HG03520 (cell line): ENCODE data around the gene ZSCAN10.
"Not testable (repeated sequence)": the region's sequence is repeated elsewhere in the genome, so short reads cannot be mapped to it uniquely, and the experiment has no call there.

Experiments used
- ATAC-seq: cut with Tn5 transposase; IDR thresholded peaks from one replicate; pipeline ENCODE4 v1.9.1; 2021; ENCODE audit warnings: mild to moderate bottlenecking, moderate library complexity; ENCODE audit not compliant: unreplicated experiment

The ZSCAN10 gene

GRCh38 chr16:3098459-3099394, at the start of gene ZSCAN10:
Gene ZSCAN10, minus strand, starts transcription at chr16:3099294. Its CDS starts 6,357 bp downstream, at chr16:3092937.
- no peak for ATAC-seq

GRCh38 chr16:3148256-3149192, 49.4 kb upstream of the ZSCAN10 start:
- ATAC-seq: no peak

GRCh38 chr16:3147757-3148104, 48.6 kb upstream of the ZSCAN10 start:
- ATAC-seq: no peak

- ATAC-seq: no peak
Measured at GRCh38 chr16:3147046-3147756, 48.1 kb upstream of the ZSCAN10 start.

GRCh38 chr16:3145660-3146059, 46.6 kb upstream of the ZSCAN10 start:
- no peak for ATAC-seq

- ATAC-seq: no peak
Measured at GRCh38 chr16:3145151-3145550, 46.1 kb upstream of the ZSCAN10 start.

GRCh38 chr16:3144321-3144983, 45.4 kb upstream of the ZSCAN10 start:
- ATAC-seq: no peak

GRCh38 chr16:3143598-3144320, 44.7 kb upstream of the ZSCAN10 start:
- no peak for ATAC-seq

GRCh38 chr16:3143189-3143588, 44.1 kb upstream of the ZSCAN10 start:
- ATAC-seq: no peak

- no peak for ATAC-seq
Measured at GRCh38 chr16:3142770-3143169, 43.7 kb upstream of the ZSCAN10 start.

GRCh38 chr16:3142327-3142726, 43.2 kb upstream of the ZSCAN10 start:
- ATAC-seq: no peak

GRCh38 chr16:3141781-3142311, 42.8 kb upstream of the ZSCAN10 start:
- ATAC-seq: no peak

- no peak for ATAC-seq
Measured at GRCh38 chr16:3140603-3141427, 41.7 kb upstream of the ZSCAN10 start.

GRCh38 chr16:3139561-3139960, 40.5 kb upstream of the ZSCAN10 start:
- not testable (repeated sequence) for ATAC-seq

GRCh38 chr16:3138823-3139426, 39.8 kb upstream of the ZSCAN10 start:
- ATAC-seq: no peak

- no peak for ATAC-seq
Measured at GRCh38 chr16:3138342-3138741, 39.2 kb upstream of the ZSCAN10 start.

- no peak for ATAC-seq
Measured at GRCh38 chr16:3137267-3137666, 38.2 kb upstream of the ZSCAN10 start.

GRCh38 chr16:3135126-3135715, 36.1 kb upstream of the ZSCAN10 start:
- no peak for ATAC-seq
